ENCODE results near the gene UGGT2.
"Not testable (repeated sequence)": the region's sequence is repeated elsewhere in the genome, so short reads cannot be mapped to it uniquely, and the experiment has no call there.

Gene UGGT2

DNA sequence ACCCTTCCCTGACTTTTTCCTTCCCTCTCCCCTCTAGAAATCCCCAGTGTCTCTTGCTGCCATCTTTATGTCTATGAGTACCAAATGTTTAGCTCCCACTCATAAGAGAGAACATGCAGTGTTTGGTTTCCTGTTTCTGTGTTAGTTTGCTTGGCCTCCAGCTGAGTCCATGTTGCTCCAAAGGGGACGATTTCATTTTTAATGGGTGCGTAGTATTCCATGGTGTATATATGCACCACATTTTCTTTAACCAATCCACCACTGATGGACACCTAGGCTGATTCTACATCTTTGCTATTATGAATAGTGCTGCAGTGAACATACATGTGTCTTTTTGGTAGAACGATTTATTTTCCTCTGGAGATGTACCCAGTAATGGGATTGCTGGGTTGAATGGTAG, 123.8 kb downstream of the UGGT2 start:
- no peaks in the 10 kb centered on the region for H3K36me3 ChIP-seq (ENCODE audit: insufficient read depth)
- H3K27me3 ChIP-seq (ENCODE audit: insufficient read depth, low read depth): no peaks in the 10 kb centered on the region
- no peak overlapping the region for H3K4me2 ChIP-seq
- no peaks in the 10 kb centered on the region for H4K20me1 ChIP-seq (ENCODE audit: insufficient read depth)
- H3K27ac ChIP-seq: no peak overlapping the region
- H2AFZ ChIP-seq (ENCODE audit: low read depth): no peak overlapping the region
- TF ChIP-seq, protein P1, sequence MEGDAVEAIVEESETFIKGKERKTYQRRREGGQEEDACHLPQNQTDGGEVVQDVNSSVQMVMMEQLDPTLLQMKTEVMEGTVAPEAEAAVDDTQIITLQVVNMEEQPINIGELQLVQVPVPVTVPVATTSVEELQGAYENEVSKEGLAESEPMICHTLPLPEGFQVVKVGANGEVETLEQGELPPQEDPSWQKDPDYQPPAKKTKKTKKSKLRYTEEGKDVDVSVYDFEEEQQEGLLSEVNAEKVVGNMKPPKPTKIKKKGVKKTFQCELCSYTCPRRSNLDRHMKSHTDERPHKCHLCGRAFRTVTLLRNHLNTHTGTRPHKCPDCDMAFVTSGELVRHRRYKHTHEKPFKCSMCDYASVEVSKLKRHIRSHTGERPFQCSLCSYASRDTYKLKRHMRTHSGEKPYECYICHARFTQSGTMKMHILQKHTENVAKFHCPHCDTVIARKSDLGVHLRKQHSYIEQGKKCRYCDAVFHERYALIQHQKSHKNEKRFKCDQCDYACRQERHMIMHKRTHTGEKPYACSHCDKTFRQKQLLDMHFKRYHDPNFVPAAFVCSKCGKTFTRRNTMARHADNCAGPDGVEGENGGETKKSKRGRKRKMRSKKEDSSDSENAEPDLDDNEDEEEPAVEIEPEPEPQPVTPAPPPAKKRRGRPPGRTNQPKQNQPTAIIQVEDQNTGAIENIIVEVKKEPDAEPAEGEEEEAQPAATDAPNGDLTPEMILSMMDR (conservative IDR thresholded peaks at IDR 0.05; ENCODE audit: low read depth, low read length): no peak
- no peak overlapping the region for H3K4me3 ChIP-seq (IDR thresholded peaks at IDR 0.05; ENCODE audit: insufficient read depth, low read depth, low read length)
- no peaks in the 10 kb centered on the region for H3K79me2 ChIP-seq (ENCODE audit: insufficient read depth, low read depth)
- H3K9ac ChIP-seq: no peak overlapping the region
- H3K4me1 ChIP-seq (ENCODE audit: low read depth, poor library complexity, severe bottlenecking): no peaks in the 10 kb centered on the region

DNA sequence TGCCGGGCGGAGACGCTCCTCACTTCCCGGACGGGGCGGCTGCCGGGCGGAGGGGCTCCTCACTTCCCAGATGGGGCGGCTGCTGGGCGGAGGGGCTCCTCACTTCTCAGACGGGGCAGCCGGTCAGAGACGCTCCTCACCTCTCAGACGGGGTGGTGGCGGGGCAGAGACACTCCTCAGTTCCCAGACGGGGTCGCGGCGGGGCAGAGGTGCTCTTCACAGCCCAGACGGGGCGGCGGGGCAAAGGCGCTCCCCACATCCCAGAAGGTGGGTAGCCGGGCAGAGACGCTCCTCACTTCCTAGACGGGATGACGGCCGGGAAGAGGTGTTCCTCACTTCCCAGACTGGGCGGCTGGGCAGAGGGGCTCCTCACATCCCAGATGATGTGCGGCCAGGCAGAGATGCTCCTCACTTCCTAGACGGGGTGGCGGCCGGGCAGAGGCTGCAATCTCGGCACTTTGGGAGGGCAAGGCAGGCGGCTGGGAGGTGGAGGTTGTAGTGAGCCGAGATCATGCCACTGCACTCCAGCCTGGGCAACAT, 124.8 kb downstream of the UGGT2 start:
- not testable (repeated sequence) for H3K79me2 ChIP-seq (ENCODE audit: insufficient read depth, low read depth); H4K20me1 ChIP-seq (ENCODE audit: insufficient read depth); H3K27me3 ChIP-seq (ENCODE audit: insufficient read depth, low read depth); H3K4me2 ChIP-seq; H3K9ac ChIP-seq; H3K36me3 ChIP-seq (ENCODE audit: insufficient read depth); H3K27ac ChIP-seq; H2AFZ ChIP-seq (ENCODE audit: low read depth); H3K4me3 ChIP-seq (IDR thresholded peaks at IDR 0.05; ENCODE audit: insufficient read depth, low read depth, low read length); H3K4me1 ChIP-seq (ENCODE audit: low read depth, poor library complexity, severe bottlenecking)

DNA sequence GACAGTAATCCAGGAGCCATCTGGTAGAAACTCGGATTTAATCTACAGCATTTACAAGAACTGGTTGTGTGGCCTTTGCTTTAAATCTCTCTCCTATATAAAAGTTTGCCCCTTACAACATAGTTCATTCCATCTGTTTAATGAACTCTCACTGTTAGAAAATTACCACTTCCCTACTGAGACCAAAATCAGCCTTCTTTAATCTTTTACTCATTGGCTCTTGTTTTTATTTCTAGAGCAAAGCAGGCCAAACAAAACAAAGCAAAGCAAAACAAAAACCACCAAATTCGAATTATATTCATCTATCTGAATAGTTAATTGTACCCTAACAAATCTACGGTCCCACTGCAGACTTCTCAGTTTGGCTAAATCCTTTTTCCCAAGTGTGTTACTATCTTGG, 127.0 kb downstream of the UGGT2 start:
- Histone ChIP-seq H3K79me2 (ENCODE audit: insufficient read depth, low read depth) (no peaks in the 10 kb centered on the region), H3K4me1 (ENCODE audit: low read depth, poor library complexity, severe bottlenecking) (no peaks in the 10 kb centered on the region), H2AFZ (ENCODE audit: low read depth) (no peak overlapping the region), H3K27me3 (ENCODE audit: insufficient read depth, low read depth) (no peaks in the 10 kb centered on the region), H3K36me3 (ENCODE audit: insufficient read depth) (no peaks in the 10 kb centered on the region), H3K9ac (no peak overlapping the region), H3K4me2 (no peak overlapping the region), H3K4me3 (IDR thresholded peaks at IDR 0.05; ENCODE audit: insufficient read depth, low read depth, low read length) (no peak overlapping the region), H4K20me1 (ENCODE audit: insufficient read depth) (no peaks in the 10 kb centered on the region), H3K27ac (no peak overlapping the region)
- TF ChIP-seq, protein P1 (conservative IDR thresholded peaks at IDR 0.05; ENCODE audit: low read depth, low read length): no peak

DNA sequence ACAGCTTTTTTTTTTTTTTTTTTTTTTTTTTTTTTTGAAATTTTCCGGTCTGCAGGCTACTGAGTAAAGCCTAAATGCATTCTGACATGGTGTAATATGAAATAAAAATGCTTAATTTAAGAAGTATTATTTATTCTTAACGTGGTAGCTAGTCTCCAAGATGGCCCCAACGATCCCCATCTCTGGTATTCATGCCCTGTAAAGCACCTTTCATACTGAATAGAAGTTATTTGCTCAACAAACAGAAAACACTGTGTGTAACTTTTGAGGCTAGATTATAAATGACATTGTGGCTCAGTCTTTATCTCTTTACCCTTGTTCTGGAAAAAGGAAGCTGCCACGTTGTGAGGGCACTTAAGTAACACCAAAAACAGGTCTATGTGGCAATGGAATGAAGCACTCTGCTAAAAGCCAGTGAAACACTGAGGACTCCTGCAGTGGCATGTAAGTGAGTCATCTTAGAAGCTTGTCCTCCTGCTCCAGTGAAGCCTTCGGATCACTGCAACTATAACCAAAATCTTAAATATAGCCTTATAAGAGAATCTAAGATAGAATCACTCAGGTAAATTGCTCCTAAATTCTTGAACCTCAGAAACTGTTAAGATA, 128.7 kb downstream of the UGGT2 start:
- TF ChIP-seq, protein P1 (conservative IDR thresholded peaks at IDR 0.05; ENCODE audit: low read depth, low read length): no peak
- no peak overlapping the region for H3K4me2 ChIP-seq

DNA sequence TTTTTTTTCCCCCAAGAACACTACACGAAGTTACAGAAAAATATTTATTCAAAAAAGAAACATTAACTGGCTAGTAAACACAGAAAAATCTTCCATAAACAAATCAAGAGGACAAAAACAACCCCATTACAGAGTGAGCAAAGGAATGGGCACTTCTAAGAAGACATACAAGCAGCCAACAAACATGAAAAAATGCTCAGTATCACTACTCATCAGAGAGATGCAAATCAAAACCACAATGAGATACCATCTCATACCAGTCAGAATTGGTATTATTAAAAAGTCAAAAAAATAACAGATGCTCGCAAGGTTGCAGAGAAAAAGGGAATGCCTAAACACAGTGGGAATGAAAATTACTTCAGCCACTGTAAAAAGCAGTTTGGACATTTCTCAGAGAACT, 131.7 kb downstream of the UGGT2 start:
- H3K36me3 ChIP-seq (ENCODE audit: insufficient read depth): no peaks in the 10 kb centered on the region
- H2AFZ ChIP-seq (ENCODE audit: low read depth): no peak overlapping the region
- H3K27ac ChIP-seq: no peak overlapping the region
- H3K4me2 ChIP-seq: no peak overlapping the region
- no peaks in the 10 kb centered on the region for H4K20me1 ChIP-seq (ENCODE audit: insufficient read depth)
- no peaks in the 10 kb centered on the region for H3K27me3 ChIP-seq (ENCODE audit: insufficient read depth, low read depth)
- TF ChIP-seq, protein P1 (conservative IDR thresholded peaks at IDR 0.05; ENCODE audit: low read depth, low read length): no peak
- H3K4me3 ChIP-seq (IDR thresholded peaks at IDR 0.05; ENCODE audit: insufficient read depth, low read depth, low read length): no peak overlapping the region
- no peaks in the 10 kb centered on the region for H3K4me1 ChIP-seq (ENCODE audit: low read depth, poor library complexity, severe bottlenecking)
- H3K79me2 ChIP-seq (ENCODE audit: insufficient read depth, low read depth): no peaks in the 10 kb centered on the region
- no peak overlapping the region for H3K9ac ChIP-seq

More for the DNA sequence above, 128.7 kb downstream of the UGGT2 start:
- Histone ChIP-seq H3K27me3 (ENCODE audit: insufficient read depth, low read depth) (no peaks in the 10 kb centered on the region), H4K20me1 (ENCODE audit: insufficient read depth) (no peaks in the 10 kb centered on the region), H3K4me1 (ENCODE audit: low read depth, poor library complexity, severe bottlenecking) (no peaks in the 10 kb centered on the region), H3K36me3 (ENCODE audit: insufficient read depth) (no peaks in the 10 kb centered on the region), H3K27ac (no peak overlapping the region), H3K79me2 (ENCODE audit: insufficient read depth, low read depth) (no peaks in the 10 kb centered on the region), H2AFZ (ENCODE audit: low read depth) (no peak overlapping the region), H3K4me3 (IDR thresholded peaks at IDR 0.05; ENCODE audit: insufficient read depth, low read depth, low read length) (no peak overlapping the region), H3K9ac (no peak overlapping the region)
